ENCODE data around the gene SEPTIN10.

Gene SEPTIN10

GRCh38 chr2:109499566-109499965, 114.2 kb downstream of the SEPTIN10 start:
- TF ChIP-seq ZNF70 (CRISPR knock-in tag; IDR thresholded peaks at IDR 0.05) (no peak), ZFP30 (CRISPR knock-in tag; IDR thresholded peaks at IDR 0.05) (no peak), TCF4 (CRISPR knock-in tag; IDR thresholded peaks at IDR 0.05; ENCODE audit: borderline replicate concordance) (no peak), TOX (CRISPR knock-in tag; IDR thresholded peaks at IDR 0.05; ENCODE audit: borderline replicate concordance) (no peak), OSR1 (CRISPR knock-in tag; IDR thresholded peaks at IDR 0.05) (no peak), ISL1 (CRISPR knock-in tag; IDR thresholded peaks at IDR 0.05) (no peak), CSDC2 (CRISPR knock-in tag; IDR thresholded peaks at IDR 0.05) (no peak)

GRCh38 chr2:109498906-109499305, 114.9 kb downstream of the SEPTIN10 start:
- TF ChIP-seq ZNF565 (CRISPR knock-in tag; conservative IDR thresholded peaks at IDR 0.05; ENCODE audit: low read depth), result no peak
- TF ChIP-seq ZFP3 (CRISPR knock-in tag; IDR thresholded peaks at IDR 0.05), result no peak
- no peak for TF ChIP-seq OSR1 (CRISPR knock-in tag; IDR thresholded peaks at IDR 0.05)
- TF ChIP-seq ARNTL (CRISPR knock-in tag; IDR thresholded peaks at IDR 0.05; ENCODE audit: borderline replicate concordance, low read depth), result no peak
- no peak for TF ChIP-seq ISL1 (CRISPR knock-in tag; IDR thresholded peaks at IDR 0.05)
- TF ChIP-seq CSRNP3 (CRISPR knock-in tag; IDR thresholded peaks at IDR 0.05), result no peak
- no peak for TF ChIP-seq PPARA (CRISPR knock-in tag; IDR thresholded peaks at IDR 0.05; ENCODE audit: borderline replicate concordance)
- TF ChIP-seq ZNF70 (CRISPR knock-in tag; IDR thresholded peaks at IDR 0.05), result no peak
- TF ChIP-seq PATZ1 (CRISPR knock-in tag; IDR thresholded peaks at IDR 0.05; ENCODE audit: borderline replicate concordance), result no peak
- no peak for TF ChIP-seq ZC3H10 (CRISPR knock-in tag; IDR thresholded peaks at IDR 0.05)
- no peak for TF ChIP-seq BACH2 (CRISPR knock-in tag; IDR thresholded peaks at IDR 0.05; ENCODE audit: borderline replicate concordance)
- no peak for TF ChIP-seq TOX (CRISPR knock-in tag; IDR thresholded peaks at IDR 0.05; ENCODE audit: borderline replicate concordance)
- no peak for TF ChIP-seq GLIS3 (CRISPR knock-in tag; IDR thresholded peaks at IDR 0.05)
- no peak for TF ChIP-seq CSDC2 (CRISPR knock-in tag; IDR thresholded peaks at IDR 0.05)
- ATAC-seq, result no peak

More at GRCh38 chr2:109499566-109499965, 114.2 kb downstream of the SEPTIN10 start:
- peak; percentile 21; the same call in 2 of the 3 replicates for ATAC-seq

- no peak for TF ChIP-seq ARNTL (CRISPR knock-in tag; IDR thresholded peaks at IDR 0.05; ENCODE audit: borderline replicate concordance, low read depth)
- TF ChIP-seq, protein P1, sequence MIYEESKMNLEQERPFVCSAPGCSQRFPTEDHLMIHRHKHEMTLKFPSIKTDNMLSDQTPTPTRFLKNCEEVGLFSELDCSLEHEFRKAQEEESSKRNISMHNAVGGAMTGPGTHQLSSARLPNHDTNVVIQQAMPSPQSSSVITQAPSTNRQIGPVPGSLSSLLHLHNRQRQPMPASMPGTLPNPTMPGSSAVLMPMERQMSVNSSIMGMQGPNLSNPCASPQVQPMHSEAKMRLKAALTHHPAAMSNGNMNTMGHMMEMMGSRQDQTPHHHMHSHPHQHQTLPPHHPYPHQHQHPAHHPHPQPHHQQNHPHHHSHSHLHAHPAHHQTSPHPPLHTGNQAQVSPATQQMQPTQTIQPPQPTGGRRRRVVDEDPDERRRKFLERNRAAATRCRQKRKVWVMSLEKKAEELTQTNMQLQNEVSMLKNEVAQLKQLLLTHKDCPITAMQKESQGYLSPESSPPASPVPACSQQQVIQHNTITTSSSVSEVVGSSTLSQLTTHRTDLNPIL (CRISPR knock-in tag; IDR thresholded peaks at IDR 0.05; ENCODE audit: low read depth), result no peak
- no peak for TF ChIP-seq ZNF565 (CRISPR knock-in tag; conservative IDR thresholded peaks at IDR 0.05; ENCODE audit: low read depth)
- TF ChIP-seq SNAI2 (CRISPR knock-in tag; IDR thresholded peaks at IDR 0.05), result no peak
- no peak for TF ChIP-seq ZFP3 (CRISPR knock-in tag; IDR thresholded peaks at IDR 0.05)
- no peak for TF ChIP-seq BACH2 (CRISPR knock-in tag; IDR thresholded peaks at IDR 0.05; ENCODE audit: borderline replicate concordance)
- peak; percentile 7 for ATAC-seq
These were observed 115.6 kb downstream of the SEPTIN10 start for GRCh38 chr2:109497911-109498870.

DNA sequence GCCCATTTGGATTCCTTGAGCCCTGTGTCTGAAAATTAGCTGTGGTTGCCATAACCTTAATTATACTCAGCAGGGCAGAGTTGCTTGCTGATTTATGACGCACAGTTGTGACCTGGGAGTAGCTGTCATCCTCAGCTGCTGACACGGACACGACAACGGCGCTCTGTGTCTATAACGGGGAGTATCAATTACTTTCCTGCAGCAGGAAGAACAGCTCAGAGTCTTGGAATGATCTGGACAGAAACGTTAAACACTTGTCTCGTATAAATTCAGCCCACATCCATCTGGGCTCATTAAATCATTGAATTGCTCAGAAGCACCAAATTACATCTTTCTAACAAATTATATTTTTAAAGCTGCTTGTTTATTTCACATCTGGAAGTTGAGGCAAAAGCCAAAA, 116.3 kb downstream of the SEPTIN10 start:
- peak; percentile 79 for ATAC-seq
- TF ChIP-seq TOX (CRISPR knock-in tag; IDR thresholded peaks at IDR 0.05; ENCODE audit: borderline replicate concordance), result 0 out of 2 replicates have a peak, but pooled peaks have one; percentile 21
- TF ChIP-seq BACH2 (CRISPR knock-in tag; IDR thresholded peaks at IDR 0.05; ENCODE audit: borderline replicate concordance), result no peak

DNA sequence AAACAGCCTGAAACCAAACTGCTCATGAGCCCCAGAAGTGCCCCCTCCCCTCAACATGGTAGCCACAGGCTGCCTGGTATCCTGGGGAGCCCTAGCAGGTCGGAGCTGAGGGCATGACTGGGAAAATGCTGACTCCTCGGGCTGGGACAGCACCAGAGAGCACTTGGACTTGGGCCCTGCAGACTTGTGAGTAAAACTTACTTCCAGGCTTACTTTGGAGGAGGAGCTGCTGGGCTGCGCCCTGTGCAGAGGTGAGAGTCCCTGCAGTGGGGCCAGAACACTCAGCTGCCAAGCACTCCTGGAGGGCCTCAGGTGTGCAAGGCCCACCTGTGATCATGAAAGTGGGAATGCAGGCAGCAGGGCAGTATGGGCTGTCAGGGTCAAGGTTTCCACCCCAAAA, 119.4 kb downstream of the SEPTIN10 start:
- TF ChIP-seq BACH2 (CRISPR knock-in tag; IDR thresholded peaks at IDR 0.05; ENCODE audit: borderline replicate concordance) (no peak), CSRNP3 (CRISPR knock-in tag; IDR thresholded peaks at IDR 0.05) (no peak), TOX (CRISPR knock-in tag; IDR thresholded peaks at IDR 0.05; ENCODE audit: borderline replicate concordance) (no peak), GLIS3 (CRISPR knock-in tag; IDR thresholded peaks at IDR 0.05) (no peak), ZNF8 (CRISPR knock-in tag; IDR thresholded peaks at IDR 0.05) (no peak)
- no peak for ATAC-seq
